ENCODE data around the gene NECAP2.

GRCh38 chr1:16445052-16445451 is 4.5 kb downstream of the NECAP2 start:
- TF ChIP-seq USF2 (CRISPR knock-in tag; IDR thresholded peaks at IDR 0.05): no peak
- TF ChIP-seq CTCF (IDR thresholded peaks at IDR 0.05): no peak
- TF ChIP-seq, protein P1, sequence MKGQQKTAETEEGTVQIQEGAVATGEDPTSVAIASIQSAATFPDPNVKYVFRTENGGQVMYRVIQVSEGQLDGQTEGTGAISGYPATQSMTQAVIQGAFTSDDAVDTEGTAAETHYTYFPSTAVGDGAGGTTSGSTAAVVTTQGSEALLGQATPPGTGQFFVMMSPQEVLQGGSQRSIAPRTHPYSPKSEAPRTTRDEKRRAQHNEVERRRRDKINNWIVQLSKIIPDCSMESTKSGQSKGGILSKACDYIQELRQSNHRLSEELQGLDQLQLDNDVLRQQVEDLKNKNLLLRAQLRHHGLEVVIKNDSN (CRISPR knock-in tag; IDR thresholded peaks at IDR 0.05): no peak
- TF ChIP-seq, protein P2, sequence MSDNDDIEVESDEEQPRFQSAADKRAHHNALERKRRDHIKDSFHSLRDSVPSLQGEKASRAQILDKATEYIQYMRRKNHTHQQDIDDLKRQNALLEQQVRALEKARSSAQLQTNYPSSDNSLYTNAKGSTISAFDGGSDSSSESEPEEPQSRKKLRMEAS (CRISPR knock-in tag; IDR thresholded peaks at IDR 0.05): no peak

Data from WTC11 (cell line).